OCI-LY3 (cell line): ENCODE results near the gene NUBP2.

ENCODE experiments used
- CTCF ChIP-seq: fragments of 200-600, 300-600 bp; sonication (generic); IDR thresholded peaks from 2 replicates; pipeline ENCODE4 v1.5.1; 2014; ENCODE audit warnings: antibody characterized with exemption, low read length, low read depth
- EZH2phosphoT487 ChIP-seq: fragments of 200-600 bp; shearing (Covaris generic); IDR thresholded peaks from 2 replicates; pipeline ENCODE4 v1.6.1; 2018; ENCODE audit warnings: antibody characterized with exemption, mixed run types, low read depth

GRCh38 chr16:1786242-1787055 is 3.7 kb downstream of the NUBP2 start:
- TF ChIP-seq CTCF (no peak), EZH2phosphoT487 (no peak)
